ENCODE results near the gene HSD17B2.

Gene HSD17B2

DNA sequence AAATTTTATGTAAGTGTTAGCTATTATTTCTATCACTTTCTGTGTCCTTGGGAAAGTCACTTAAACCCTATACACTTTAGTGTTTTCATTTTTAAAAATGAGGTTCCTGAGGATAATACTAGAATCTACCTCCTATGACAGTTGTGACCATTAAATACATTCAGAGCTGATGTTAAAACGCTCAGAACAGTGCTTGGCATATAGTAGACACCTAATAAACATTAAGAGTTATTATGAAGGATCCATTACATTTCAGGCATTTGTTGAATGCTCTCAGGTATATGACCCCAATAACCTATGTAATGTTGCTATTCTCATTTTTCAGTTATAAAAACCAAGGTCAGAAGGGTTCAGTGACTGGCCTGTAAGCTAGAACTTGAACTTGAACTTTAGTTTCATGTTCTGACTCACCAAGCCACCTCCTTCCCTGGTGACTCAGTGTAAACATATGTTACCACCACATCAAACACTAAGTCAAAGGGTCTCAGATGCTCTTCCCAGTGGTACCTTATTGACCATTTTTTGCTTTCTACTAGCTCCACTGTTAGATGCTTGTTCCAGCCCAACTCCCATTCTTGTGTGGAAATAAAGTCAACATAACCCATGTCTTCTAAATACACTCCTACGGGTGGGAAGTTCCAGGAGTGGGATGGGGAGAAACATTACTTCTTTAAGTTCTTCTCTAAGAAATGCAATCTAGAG lies 47.6 kb downstream of the HSD17B2 start:
- FAIRE-seq (no peak), DNase-seq (ENCODE audit: insufficient read length, low spot score) (no peak)
- no peak for TF ChIP-seq CTCF (IDR thresholded peaks at IDR 0.05; ENCODE audit: insufficient read depth, missing control alignments)

DNA sequence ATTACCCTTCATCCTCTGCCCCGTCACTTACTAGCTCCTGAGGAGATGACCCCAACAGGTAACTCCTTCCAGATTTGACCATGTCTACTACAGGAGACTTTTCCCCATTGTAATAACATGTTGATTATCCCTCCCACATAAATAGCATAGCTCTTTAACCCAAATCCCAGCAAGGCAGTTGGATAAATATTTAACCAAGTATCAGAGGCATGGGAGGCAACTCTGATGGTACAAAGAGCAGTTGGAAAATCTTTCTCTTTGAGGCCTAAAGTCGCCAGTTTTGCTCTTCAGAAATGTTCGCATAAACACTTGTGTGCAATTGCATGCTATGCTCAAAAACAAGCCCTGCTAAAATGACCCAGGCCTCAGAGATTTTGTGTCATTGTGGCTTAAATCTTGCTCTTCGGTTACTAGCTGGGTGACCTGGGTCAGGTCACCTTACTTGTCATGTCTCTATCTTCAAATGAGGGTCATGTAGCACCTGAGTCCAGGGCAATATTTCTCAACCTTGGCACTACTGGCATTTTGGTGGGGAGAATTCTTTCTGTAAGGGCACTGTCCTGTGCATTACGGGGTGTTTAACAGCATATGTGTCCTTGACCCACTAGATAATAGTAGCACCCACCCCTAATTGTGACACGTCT lies 48.8 kb downstream of the HSD17B2 start:
- DNase-seq (ENCODE audit: insufficient read length, low spot score) (no peak), FAIRE-seq (no peak)
- TF ChIP-seq CTCF (IDR thresholded peaks at IDR 0.05; ENCODE audit: insufficient read depth, missing control alignments): no peak

DNA sequence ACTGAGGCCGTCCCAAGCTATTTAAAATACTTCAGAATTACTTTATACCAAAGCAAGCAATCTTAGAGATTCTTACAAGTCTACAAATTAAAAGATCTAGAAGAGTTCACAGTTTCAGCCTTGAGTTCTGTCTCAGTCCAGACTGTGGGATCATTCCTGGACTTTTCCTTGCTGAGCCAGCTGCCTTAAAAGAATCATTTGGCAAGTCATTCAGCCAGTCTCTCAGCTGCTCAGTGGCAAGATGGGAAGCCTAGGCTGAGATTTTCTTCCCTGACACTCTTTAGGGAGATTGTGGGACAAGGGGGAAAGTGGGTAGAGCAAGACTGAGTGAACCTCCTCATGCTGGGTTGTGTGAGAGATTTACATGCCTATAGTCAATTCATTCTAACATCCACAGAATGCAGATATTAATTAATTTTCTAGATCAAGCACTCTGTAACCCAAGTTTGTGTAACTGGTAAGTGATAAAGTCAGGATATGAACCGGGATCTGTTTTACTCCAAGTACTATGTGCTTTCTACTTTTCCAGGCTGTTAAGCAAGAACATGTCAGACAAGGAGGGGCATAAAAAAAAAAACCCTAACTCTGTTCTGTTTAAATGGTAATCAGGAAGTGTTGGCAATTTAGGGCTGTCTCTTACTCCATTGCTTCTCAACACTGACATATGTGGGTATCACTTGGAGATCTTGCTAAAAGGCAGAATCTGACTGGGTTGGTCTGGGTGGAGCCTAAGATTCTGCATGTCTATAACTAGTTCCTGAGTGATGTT lies 50.1 kb downstream of the HSD17B2 start:
- TF ChIP-seq CTCF (IDR thresholded peaks at IDR 0.05; ENCODE audit: insufficient read depth, missing control alignments): no peak
- DNase-seq (ENCODE audit: insufficient read length, low spot score) (no peak), FAIRE-seq (no peak)

- TF ChIP-seq CTCF (IDR thresholded peaks at IDR 0.05; ENCODE audit: insufficient read depth, missing control alignments): no peak
- FAIRE-seq (no peak), DNase-seq (ENCODE audit: insufficient read length, low spot score) (no peak)
Observed at GRCh38 chr16:82088483-82088882, 53.4 kb downstream of the HSD17B2 start.

- TF ChIP-seq CTCF (IDR thresholded peaks at IDR 0.05; ENCODE audit: insufficient read depth, missing control alignments): no peak
- DNase-seq (ENCODE audit: insufficient read length, low spot score): no peak
- FAIRE-seq: no peak
Observed at GRCh38 chr16:82091241-82091640, 56.2 kb downstream of the HSD17B2 start.

GRCh38 chr16:82092711-82093110 lies 57.7 kb downstream of the HSD17B2 start:
- FAIRE-seq (no peak), DNase-seq (ENCODE audit: insufficient read length, low spot score) (no peak)
- no peak for TF ChIP-seq CTCF (IDR thresholded peaks at IDR 0.05; ENCODE audit: insufficient read depth, missing control alignments)
